Transverse colon (tissue), 4 donors: ENCODE measurements around the gene CAMK2D.

ENCODE experiments used
- CTCF ChIP-seq, 5 experiments: fragments of 200-600 bp in 3 of 5; fragments of 450-650 bp in 2 of 5; sonication (generic) in 3 of 5; IDR thresholded peaks; 1 replicate in 2 of 5; 2 replicates in 3 of 5; pipeline ENCODE4 v1.5.1; 2016 to 2017; ENCODE audit warnings: antibody characterized with exemption in 5 of 5, inconsistent platforms in 3 of 5, mild to moderate bottlenecking in 2 of 5, moderate library complexity in 1 of 5
- EP300 ChIP-seq: sonication (generic); formaldehyde crosslinking; IDR thresholded peaks from one replicate; pipeline ENCODE4 v1.6.1; 2017; ENCODE audit warnings: antibody characterized with exemption, low read depth
- POLR2A ChIP-seq: fragments of 450-650 bp; IDR thresholded peaks from one replicate; pipeline ENCODE4 v1.6.1; 2016; ENCODE audit warnings: antibody characterized with exemption, mild to moderate bottlenecking, moderate library complexity
- POLR2AphosphoS5 ChIP-seq, 3 donors: sonication (generic); formaldehyde crosslinking; IDR thresholded peaks; one replicate each; pipeline ENCODE4 v1.6.1; 2016; ENCODE audit warnings: antibody characterized with exemption in 3 of 3

GRCh38 chr4:113692809-113693411 lies 68.6 kb downstream of the CAMK2D start:
- TF ChIP-seq CTCF (IDR thresholded peaks at IDR 0.05): no peak
- TF ChIP-seq EP300: no peak
- no peak for TF ChIP-seq POLR2AphosphoS5 (IDR thresholded peaks at IDR 0.05)
- no peak for TF ChIP-seq POLR2A
